ENCODE results near the gene STK25.
"Not testable (repeated sequence)": the region's sequence is repeated elsewhere in the genome, so short reads cannot be mapped to it uniquely, and the experiment has no call there.

STK25 gene

GRCh38 chr2:241461693-241462677 is 46.4 kb downstream of the STK25 start:
- DNase-seq, result no peak

DNA sequence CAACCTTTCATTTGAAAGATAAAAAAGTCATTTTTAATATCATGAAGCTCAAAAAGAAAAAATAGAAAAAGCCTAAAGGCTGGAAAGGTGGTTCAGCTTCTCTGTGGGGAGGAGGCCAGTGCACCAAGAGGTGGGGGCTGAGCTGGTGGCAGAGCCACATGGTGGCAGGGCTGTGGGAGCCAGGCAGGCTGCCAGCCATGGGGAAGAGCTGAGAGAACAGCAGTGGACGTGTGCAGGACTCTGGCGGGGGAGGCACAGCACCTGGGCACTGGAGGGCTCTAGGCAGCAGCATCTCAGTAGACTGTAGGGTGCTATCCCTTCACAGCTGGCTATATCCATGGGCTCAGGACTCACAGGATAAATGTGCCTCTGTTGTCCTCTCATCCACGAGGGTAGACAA is 47.8 kb downstream of the STK25 start:
- DNase-seq, result no peak

DNA sequence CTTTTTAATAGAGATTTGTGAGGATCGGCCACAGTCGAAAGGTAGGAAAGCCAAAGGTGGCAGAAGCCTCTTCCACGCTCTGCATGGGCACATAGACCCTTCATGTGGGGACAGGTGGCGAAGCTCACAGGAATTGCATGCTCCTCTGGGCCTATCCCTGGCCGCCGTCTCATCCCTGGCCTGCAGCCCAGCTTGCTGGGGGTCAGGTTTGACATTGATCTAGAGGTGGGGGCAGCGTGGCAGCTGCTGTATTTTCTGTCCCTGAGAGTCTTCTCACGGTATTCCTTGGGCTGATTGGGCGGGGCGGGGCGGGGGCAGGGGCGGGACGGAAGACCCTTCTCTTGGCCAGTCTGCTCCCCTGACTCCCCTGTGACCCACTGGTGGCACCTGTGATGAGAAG is 48.9 kb downstream of the STK25 start:
- no peak for DNase-seq

GRCh38 chr2:241458687-241459086 is 49.7 kb downstream of the STK25 start:
- no peak for DNase-seq

DNA sequence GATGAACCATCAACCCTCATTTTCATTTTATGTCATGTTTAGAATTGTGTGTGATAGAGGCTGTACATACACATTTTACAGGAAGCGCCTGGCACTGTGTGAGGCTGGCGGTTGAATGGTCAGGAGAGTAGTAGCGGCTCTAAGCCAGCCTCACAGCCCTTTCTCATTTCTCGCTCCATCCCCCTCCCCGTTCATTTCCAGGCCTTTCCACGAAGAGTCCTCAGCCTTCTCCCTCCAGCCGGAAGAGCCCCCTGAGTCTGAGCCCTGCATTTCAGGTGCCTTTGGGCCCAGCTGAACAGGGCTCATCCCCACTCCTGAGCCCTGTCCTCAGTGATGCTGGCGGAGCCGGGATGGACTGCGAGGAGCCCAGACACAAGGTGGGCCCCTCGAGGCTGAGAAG is 51.8 kb downstream of the STK25 start:
- DNase-seq, result no peak

GRCh38 chr2:241454837-241455485 is 53.4 kb downstream of the STK25 start:
- DNase-seq, result no peak

DNA sequence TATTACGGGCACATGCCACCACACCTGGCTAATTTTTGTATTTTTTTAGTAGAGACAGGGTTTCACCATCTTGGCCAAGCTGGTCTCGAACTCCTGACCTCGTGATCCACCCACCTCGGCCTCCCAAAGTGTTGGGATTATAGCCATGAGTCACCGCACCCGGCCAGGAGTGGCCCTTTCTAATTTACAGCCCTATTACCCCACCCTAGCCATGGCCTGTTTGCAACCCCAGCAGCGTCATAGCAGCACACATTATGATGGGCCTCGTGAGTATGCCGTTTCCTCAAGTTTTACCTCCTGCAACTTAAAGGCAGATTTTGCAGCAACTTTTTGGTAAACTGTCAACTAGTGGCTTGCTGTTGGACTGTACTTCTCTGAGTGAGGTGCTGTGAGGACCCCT is 54.5 kb downstream of the STK25 start:
- not testable (repeated sequence) for DNase-seq

GRCh38 chr2:241451840-241452506 is 56.4 kb downstream of the STK25 start:
- DNase-seq, result no peak

DNA sequence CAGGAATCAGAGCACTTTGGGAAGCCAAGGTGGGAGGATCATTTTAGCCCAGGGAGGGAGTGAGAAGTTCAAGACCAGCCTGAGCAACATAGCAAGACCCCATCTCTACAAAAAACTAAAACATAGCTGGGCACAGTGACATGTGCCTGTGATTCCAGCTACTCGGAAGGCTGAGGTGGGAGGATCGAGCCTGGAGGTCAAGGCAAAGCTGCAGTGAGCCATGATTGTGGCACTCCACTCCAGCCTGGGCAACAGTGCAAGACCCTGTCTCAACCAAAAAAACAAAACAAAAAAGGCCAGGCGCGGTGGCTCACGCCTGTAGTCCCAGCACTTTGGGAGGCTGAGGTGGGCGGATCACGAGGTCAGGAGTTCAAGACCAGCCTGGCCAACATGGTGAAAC is 58.3 kb downstream of the STK25 start:
- not testable (repeated sequence) for DNase-seq

- no peak for DNase-seq
Observed at GRCh38 chr2:241445426-241445825, 63.0 kb downstream of the STK25 start.

GRCh38 chr2:241443486-241444223 is 64.7 kb downstream of the STK25 start:
- DNase-seq, result peak; percentile 26 to 27

Measured in inflammatory macrophage (primary cell).